ENCODE measurements around the gene ADGRG4.
"Not testable (repeated sequence)": the region's sequence is repeated elsewhere in the genome, so short reads cannot be mapped to it uniquely, and the experiment has no call there.

ADGRG4 gene

DNA sequence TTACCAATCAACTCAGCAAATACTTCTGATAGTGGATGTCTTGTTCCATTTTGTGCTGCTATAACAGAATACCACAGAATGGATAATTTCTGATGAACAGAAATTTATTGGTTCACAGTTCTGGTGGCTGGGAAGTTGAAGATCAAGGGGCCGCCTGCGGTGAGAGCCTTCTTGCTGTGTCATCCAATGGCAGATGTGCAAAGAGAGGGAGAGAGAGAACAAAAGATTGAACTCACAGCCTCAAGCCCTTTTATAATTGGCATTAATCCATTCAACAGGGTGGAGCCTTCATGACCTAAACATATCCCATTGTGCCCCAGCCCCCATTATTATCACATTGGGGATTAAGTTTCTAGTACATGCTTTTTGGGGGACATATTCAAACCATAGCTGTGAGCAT is 86.1 kb downstream of the ADGRG4 start:
- H3K9ac ChIP-seq (ENCODE audit: low read depth, low read length): no peak overlapping the region
- no peaks in the 10 kb centered on the region for H3K36me3 ChIP-seq (ENCODE audit: insufficient read depth, low read length)
- no peaks in the 10 kb centered on the region for H3K4me1 ChIP-seq (ENCODE audit: insufficient read depth, low read length)
- H3K9me3 ChIP-seq (ENCODE audit: control insufficient read depth, insufficient read depth, low read length): no peaks in the 10 kb centered on the region

DNA sequence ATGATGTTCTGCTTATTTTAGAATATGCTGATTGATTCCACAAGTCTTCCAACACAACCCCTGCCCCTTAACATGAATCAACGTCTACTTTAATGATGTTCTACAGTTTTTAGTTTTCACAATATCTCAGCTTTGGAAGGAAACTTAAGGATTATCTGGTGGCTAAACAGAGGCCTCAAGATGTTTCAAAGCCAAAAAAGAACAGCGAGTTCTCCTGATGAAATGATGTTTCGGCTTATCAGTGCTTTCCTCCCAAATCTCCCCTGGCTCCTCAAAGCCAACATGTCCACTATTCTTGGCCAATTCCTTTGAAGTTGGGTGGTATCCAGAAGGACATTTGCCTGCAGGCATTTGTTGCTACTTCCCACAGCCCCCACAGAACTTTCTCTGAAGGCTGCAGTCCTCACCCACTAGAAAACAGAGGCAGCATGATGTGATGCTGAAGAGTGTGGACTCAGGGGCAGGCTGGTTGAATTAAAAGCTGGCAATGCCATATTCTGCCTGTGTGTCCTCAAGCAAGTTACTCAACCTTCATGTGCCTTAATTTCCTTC is 87.3 kb downstream of the ADGRG4 start:
- Histone ChIP-seq H3K4me1 (ENCODE audit: insufficient read depth, low read length) (no peaks in the 10 kb centered on the region), H3K36me3 (ENCODE audit: insufficient read depth, low read length) (no peaks in the 10 kb centered on the region), H3K9ac (ENCODE audit: low read depth, low read length) (no peak overlapping the region), H3K9me3 (ENCODE audit: control insufficient read depth, insufficient read depth, low read length) (no peaks in the 10 kb centered on the region)

DNA sequence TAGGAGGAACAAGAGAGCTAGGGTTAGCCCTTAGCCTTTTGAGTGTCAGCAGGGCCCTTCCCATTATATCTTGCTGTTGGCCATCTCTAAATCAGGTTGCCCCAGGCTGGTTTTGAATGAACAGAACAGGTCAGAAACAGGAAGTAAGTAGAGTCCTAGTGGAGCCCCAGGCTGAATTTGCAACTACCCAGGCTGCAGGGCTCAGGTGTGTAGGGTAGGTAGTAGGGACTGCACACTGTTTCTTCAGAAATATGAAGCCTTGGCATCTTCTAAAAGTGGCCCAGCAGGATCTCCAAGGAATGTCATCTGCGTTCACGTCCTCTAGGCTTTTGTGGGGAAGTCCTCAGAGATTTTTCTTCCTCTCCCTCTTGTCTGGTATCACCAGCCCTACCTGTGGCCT is 90.2 kb downstream of the ADGRG4 start:
- no peak overlapping the region for H3K9ac ChIP-seq (ENCODE audit: low read depth, low read length)
- no peaks in the 10 kb centered on the region for H3K4me1 ChIP-seq (ENCODE audit: insufficient read depth, low read length)
- no peaks in the 10 kb centered on the region for H3K36me3 ChIP-seq (ENCODE audit: insufficient read depth, low read length)

DNA sequence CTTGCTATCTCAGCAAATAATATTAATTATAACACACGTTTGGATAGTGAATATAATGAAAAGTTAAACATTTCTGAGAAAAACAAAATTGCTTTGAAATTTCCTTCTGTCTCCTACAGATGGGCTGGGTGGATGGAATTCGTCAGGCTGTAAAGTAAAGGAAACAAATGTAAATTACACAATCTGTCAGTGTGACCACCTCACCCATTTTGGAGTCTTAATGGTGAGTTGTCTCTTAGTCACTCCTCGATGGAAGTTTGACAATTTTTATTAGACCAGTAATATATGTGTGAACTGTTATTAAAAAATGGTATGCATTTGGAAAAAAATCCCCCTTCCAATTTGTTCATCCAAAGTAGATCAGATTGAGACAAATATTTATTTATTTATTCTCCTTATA is 94.5 kb downstream of the ADGRG4 start:
- Histone ChIP-seq H3K4me1 (ENCODE audit: insufficient read depth, low read length) (no peaks in the 10 kb centered on the region), H3K9me3 (ENCODE audit: control insufficient read depth, insufficient read depth, low read length) (no peaks in the 10 kb centered on the region), H3K36me3 (ENCODE audit: insufficient read depth, low read length) (no peaks in the 10 kb centered on the region), H3K9ac (ENCODE audit: low read depth, low read length) (no peak overlapping the region)

More for the DNA sequence above, 90.2 kb downstream of the ADGRG4 start:
- H3K9me3 ChIP-seq (ENCODE audit: control insufficient read depth, insufficient read depth, low read length): no peaks in the 10 kb centered on the region

DNA sequence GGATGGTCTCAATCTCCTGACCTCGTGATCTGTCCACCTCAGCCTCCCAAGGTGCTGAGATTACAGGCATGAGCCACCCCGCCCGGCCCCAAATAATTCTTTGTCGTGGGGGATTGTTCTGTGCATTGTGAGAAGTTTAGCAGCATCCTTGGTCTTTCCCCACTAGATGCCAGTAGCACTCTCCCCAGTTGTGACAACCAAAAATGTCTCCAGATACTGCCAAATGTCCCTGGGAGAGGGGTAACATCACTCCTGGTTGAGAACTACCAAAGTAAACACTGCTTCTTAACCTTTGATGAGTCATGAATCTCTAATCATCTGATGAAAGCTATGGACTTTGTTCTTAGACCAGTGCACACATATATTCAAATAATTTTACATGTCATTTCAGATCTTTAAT is 96.2 kb downstream of the ADGRG4 start:
- no peaks in the 10 kb centered on the region for H3K4me1 ChIP-seq (ENCODE audit: insufficient read depth, low read length)
- H3K36me3 ChIP-seq (ENCODE audit: insufficient read depth, low read length): no peaks in the 10 kb centered on the region
- H3K9ac ChIP-seq (ENCODE audit: low read depth, low read length): no peak overlapping the region
- no peaks in the 10 kb centered on the region for H3K9me3 ChIP-seq (ENCODE audit: control insufficient read depth, insufficient read depth, low read length)

DNA sequence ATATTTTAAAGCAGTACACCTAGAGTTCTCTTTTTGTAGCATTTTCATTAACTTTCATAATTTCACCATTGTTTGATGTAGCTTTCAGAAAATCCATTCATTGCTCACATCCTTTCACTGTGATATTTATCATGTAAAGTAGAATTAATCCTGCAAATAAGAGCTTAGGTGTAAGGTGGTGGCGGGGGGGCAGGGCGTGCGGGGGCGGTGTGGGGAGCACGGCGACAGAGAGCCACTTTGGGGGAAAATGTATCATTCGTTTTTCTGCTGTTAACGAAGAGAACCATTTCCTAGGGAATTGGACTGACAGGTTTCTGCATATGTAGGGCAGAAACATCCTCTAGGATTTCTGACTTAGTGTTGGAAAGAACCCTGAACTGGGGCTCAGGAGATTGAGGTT is 104.4 kb downstream of the ADGRG4 start:
- Histone ChIP-seq H3K36me3 (ENCODE audit: insufficient read depth, low read length) (no peaks in the 10 kb centered on the region), H3K4me1 (ENCODE audit: insufficient read depth, low read length) (peaks cover 5% of the 10 kb centered on the region; the same call in 1 of the 2 replicates), H3K9me3 (ENCODE audit: control insufficient read depth, insufficient read depth, low read length) (no peaks in the 10 kb centered on the region), H3K9ac (ENCODE audit: low read depth, low read length) (no peak overlapping the region)

DNA sequence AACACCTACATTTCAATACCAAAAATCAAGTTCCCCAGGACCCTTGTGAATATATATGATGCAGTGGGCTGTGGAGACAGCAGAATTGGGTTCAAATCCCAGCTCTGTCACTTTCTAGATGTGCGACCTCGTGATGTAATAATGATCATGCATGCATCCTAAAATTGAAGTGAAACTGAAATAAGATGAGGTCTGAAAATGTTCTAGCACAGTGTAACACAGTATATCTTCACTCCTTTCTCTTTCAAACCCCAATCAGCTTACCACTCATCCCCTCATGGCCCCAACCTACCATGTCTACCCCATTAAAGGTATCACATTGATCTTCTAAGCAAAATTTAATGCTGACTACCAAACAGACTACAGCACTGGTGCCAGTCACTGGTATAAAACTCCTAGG is 117.0 kb downstream of the ADGRG4 start:
- Histone ChIP-seq H3K4me1 (ENCODE audit: insufficient read depth, low read length) (no peaks in the 10 kb centered on the region), H3K9ac (ENCODE audit: low read depth, low read length) (no peak overlapping the region), H3K36me3 (ENCODE audit: insufficient read depth, low read length) (no peaks in the 10 kb centered on the region), H3K9me3 (ENCODE audit: control insufficient read depth, insufficient read depth, low read length) (no peaks in the 10 kb centered on the region)

DNA sequence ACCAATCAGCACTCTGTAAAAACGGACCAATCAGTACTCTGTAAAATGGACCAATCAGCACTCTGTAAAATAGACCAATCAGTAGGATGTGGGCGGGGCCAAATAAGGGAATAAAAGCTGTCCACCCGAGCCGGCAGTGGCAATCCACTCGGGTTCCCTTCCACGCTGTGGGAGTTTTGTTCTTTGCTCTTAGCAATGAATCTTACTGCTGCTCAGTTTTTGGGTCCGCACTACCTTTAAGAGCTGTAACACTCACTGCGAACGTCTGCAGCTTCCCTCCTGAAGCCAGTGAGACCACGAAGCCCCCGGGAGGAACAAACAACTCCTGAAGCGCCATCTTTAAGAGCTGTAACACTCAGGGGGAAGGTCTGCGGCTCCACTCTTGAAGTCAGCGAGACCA is 120.6 kb downstream of the ADGRG4 start:
- Histone ChIP-seq H3K9ac (ENCODE audit: low read depth, low read length) (no peak overlapping the region), H3K36me3 (ENCODE audit: insufficient read depth, low read length) (no peaks in the 10 kb centered on the region), H3K9me3 (ENCODE audit: control insufficient read depth, insufficient read depth, low read length) (no peaks in the 10 kb centered on the region), H3K4me1 (ENCODE audit: insufficient read depth, low read length) (no peaks in the 10 kb centered on the region)

DNA sequence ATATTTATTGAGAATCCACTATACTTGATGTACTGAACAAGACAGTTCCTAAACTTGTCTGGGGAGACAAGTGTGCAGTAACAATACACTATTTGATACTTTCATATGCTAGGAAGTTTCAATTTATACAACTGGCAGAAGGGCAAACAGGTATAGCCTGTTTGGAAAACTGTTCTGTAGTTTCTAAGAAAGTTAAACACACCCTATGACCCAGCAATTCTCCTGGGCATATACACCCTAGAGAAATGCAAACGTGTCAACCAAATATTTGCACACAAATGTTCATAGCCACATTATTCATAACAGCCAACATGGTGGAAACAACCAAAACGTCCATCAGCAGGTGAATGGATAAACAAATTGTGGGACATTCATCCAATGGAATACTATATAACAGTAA is 123.0 kb downstream of the ADGRG4 start:
- Histone ChIP-seq H3K9me3 (ENCODE audit: control insufficient read depth, insufficient read depth, low read length) (no peaks in the 10 kb centered on the region), H3K4me1 (ENCODE audit: insufficient read depth, low read length) (no peaks in the 10 kb centered on the region), H3K9ac (ENCODE audit: low read depth, low read length) (no peak overlapping the region), H3K36me3 (ENCODE audit: insufficient read depth, low read length) (no peaks in the 10 kb centered on the region)

DNA sequence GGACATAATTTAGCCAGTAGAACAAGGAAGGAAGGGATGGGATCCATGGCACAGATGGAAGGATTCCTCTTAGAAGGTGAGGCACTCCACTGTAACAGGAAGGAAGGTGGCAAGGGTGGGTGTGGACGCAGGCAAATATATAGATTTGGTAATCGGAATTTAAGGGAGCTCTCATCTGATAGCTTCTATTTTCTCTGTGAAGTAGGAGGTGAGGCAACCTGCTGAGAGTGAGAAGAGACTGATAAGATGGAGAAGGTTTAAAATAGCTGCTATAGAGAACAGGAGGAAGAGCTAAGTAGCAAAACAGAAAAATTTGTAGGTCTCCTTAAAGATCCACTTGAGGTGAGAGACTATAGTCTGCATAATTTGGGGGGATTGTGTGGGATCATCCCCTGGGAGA is 125.2 kb downstream of the ADGRG4 start:
- Histone ChIP-seq H3K4me1 (ENCODE audit: insufficient read depth, low read length) (no peaks in the 10 kb centered on the region), H3K9ac (ENCODE audit: low read depth, low read length) (no peak overlapping the region), H3K9me3 (ENCODE audit: control insufficient read depth, insufficient read depth, low read length) (no peaks in the 10 kb centered on the region), H3K36me3 (ENCODE audit: insufficient read depth, low read length) (no peaks in the 10 kb centered on the region)

DNA sequence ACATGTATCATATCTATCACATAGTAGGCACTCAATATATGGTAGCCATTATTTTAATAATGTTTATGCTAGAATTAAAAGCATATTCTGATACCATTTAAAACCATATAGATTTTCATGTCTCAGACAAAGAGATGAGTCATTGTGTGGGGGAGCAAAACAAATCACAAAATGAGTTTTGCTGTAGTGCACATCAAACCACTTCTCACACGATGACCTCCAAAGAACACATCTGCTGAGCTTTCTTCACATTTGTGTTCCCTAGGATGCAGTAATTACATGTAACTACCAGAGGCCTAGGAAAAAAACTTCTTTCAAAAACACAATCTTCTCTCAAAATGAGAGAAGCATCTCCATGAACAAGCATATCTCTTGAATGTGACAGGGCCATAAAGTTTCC is 130.9 kb downstream of the ADGRG4 start:
- H3K4me1 ChIP-seq (ENCODE audit: insufficient read depth, low read length): no peaks in the 10 kb centered on the region
- no peaks in the 10 kb centered on the region for H3K36me3 ChIP-seq (ENCODE audit: insufficient read depth, low read length)
- H3K9ac ChIP-seq (ENCODE audit: low read depth, low read length): no peak overlapping the region
- H3K9me3 ChIP-seq (ENCODE audit: control insufficient read depth, insufficient read depth, low read length): no peaks in the 10 kb centered on the region

DNA sequence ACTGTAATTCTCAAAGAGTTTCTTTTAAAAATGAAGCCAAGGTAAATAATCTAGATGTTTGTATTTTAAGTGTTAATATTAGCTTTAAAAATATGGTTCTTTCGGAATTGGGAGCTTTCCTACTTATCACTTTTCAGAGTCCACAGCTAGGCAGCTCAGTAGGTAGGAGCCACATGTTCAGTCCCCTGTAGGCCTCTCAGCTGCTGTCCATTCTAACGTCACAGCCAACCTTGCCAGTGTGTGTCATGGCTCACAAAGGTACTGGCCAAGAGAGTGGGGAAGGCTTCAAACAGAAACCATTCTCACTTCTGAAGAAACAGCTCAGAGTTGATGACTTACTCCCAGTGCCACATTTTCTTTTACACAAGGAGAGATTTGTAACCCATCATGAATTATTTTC is 137.0 kb downstream of the ADGRG4 start:
- Histone ChIP-seq H3K9ac (ENCODE audit: low read depth, low read length) (no peak overlapping the region), H3K36me3 (ENCODE audit: insufficient read depth, low read length) (no peaks in the 10 kb centered on the region), H3K4me1 (ENCODE audit: insufficient read depth, low read length) (no peaks in the 10 kb centered on the region), H3K9me3 (ENCODE audit: control insufficient read depth, insufficient read depth, low read length) (no peaks in the 10 kb centered on the region)

DNA sequence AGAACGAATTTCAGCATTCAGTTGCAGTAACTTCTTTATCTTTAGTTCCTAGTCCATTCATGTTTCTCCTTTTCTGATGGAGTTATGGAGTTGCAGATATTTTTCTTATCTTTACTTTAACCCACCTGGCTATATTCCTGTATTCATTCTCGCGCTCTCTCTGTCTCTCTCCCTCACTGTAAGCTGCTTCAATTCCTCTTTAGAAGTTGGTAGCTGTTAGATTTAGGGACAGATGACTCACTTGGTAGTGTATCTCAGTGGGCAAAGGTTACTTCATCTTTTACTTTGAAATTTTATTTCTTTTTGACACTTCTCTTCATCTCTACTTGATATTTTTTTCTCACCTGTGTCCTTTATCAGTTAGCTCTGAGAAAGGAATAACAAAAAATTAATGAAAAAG is 137.4 kb downstream of the ADGRG4 start:
- H3K36me3 ChIP-seq (ENCODE audit: insufficient read depth, low read length): no peaks in the 10 kb centered on the region
- no peak overlapping the region for H3K9ac ChIP-seq (ENCODE audit: low read depth, low read length)
- no peaks in the 10 kb centered on the region for H3K4me1 ChIP-seq (ENCODE audit: insufficient read depth, low read length)
- H3K9me3 ChIP-seq (ENCODE audit: control insufficient read depth, insufficient read depth, low read length): no peaks in the 10 kb centered on the region

DNA sequence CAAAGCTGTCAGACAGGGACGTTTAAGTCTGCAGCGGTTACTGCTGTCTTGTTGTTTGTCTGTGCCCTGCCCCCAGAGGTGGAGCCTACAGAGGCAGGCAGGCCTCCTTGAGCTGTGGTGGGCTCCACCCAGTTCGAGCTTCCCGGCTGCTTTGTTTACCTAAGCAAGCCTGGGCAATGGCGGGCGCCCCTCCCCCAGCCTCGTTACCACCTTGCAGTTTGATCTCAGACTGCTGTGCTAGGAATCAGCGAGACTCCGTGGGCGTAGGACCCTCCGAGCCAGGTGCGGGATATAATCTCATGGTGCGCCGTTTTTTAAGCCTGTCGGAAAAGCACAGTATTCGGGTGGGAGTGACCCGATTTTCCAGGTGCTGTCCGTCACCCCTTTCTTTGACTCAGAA is 144.9 kb downstream of the ADGRG4 start:
- H3K4me1 ChIP-seq (ENCODE audit: insufficient read depth, low read length); H3K36me3 ChIP-seq (ENCODE audit: insufficient read depth, low read length): not testable (repeated sequence)

DNA sequence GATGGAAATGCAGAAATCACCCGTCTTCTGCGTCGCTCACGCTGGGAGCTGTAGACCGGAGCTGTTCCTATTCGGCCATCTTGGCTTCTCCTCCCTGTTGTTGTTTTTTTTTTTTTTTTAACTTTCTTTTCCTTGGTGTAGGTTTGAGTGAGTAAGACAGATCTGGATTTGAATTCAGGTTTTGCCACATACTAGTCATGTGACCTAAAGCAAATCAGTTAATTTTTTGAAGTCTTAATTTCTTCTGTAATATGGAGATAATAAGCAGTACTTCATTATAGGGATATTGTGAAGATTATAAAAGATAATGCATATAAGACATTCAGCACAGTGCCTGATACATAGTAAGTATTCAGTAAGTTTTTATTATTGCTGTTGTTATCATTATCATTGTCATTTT is 145.4 kb downstream of the ADGRG4 start:
- Histone ChIP-seq H3K9ac (ENCODE audit: low read depth, low read length) (no peak overlapping the region), H3K36me3 (ENCODE audit: insufficient read depth, low read length) (no peaks in the 10 kb centered on the region), H3K9me3 (ENCODE audit: control insufficient read depth, insufficient read depth, low read length) (no peaks in the 10 kb centered on the region), H3K4me1 (ENCODE audit: insufficient read depth, low read length) (no peaks in the 10 kb centered on the region)

More for the DNA sequence above, 144.9 kb downstream of the ADGRG4 start:
- H3K9ac ChIP-seq (ENCODE audit: low read depth, low read length); H3K9me3 ChIP-seq (ENCODE audit: control insufficient read depth, insufficient read depth, low read length): not testable (repeated sequence)

DNA sequence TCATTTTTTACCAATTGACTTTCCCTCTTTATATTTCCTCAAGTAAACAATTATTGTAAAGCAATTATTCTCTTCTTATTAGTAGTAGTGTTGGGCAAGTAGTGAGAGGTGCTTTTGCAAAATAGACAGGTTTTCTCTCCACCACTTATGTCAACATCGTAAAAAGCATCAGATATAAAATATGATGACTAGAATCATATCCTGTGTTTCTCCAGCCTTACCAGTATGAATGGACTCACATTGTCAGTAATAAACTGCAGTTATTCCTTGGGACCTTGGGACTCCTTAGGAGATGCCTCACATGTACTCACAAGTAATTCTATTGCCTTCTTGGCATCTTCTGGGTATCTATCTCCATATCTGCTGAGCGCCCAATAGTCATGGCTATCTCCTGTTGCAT is 146.5 kb downstream of the ADGRG4 start:
- Histone ChIP-seq H3K36me3 (ENCODE audit: insufficient read depth, low read length) (no peaks in the 10 kb centered on the region), H3K9ac (ENCODE audit: low read depth, low read length) (no peak overlapping the region), H3K4me1 (ENCODE audit: insufficient read depth, low read length) (no peaks in the 10 kb centered on the region), H3K9me3 (ENCODE audit: control insufficient read depth, insufficient read depth, low read length) (no peaks in the 10 kb centered on the region)
